ENCODE measurements around the gene CNDP2.

DNA sequence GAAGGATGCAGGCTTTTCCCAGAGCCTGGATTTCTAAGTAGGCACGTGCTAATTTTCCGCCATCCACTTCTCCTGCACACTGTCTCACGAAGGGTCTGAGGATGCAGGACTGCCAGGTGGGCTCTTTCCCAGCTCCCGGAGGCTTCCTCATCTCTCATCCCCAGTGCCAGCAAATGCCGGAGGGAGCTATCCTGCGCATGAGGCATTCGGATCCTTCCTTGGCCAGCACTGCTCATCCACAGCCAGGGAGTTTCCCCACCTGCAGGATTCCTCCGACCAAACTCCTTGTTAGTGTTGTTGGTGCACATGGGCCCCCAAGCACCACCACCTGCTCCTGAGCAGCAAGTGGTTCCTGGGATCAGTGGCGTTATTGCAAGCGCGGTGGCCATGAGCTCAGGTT is 43.1 kb downstream of the CNDP2 start:
- TF ChIP-seq, protein P1, sequence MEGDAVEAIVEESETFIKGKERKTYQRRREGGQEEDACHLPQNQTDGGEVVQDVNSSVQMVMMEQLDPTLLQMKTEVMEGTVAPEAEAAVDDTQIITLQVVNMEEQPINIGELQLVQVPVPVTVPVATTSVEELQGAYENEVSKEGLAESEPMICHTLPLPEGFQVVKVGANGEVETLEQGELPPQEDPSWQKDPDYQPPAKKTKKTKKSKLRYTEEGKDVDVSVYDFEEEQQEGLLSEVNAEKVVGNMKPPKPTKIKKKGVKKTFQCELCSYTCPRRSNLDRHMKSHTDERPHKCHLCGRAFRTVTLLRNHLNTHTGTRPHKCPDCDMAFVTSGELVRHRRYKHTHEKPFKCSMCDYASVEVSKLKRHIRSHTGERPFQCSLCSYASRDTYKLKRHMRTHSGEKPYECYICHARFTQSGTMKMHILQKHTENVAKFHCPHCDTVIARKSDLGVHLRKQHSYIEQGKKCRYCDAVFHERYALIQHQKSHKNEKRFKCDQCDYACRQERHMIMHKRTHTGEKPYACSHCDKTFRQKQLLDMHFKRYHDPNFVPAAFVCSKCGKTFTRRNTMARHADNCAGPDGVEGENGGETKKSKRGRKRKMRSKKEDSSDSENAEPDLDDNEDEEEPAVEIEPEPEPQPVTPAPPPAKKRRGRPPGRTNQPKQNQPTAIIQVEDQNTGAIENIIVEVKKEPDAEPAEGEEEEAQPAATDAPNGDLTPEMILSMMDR (conservative IDR thresholded peaks at IDR 0.05): no peak
- no peak for TF ChIP-seq ZFX (IDR thresholded peaks at IDR 0.05)

All from C4-2B (cell line).